HUES6 (cell line): ENCODE results near the gene HOXC11.

Source experiments
- H3K27ac ChIP-seq: 2 replicates; pipeline ENCODE4 v1.7.0; 2013; ENCODE audit warnings: low read depth, mild to moderate bottlenecking, low read length, inconsistent platforms
- H3K27me3 ChIP-seq: 2 replicates; pipeline ENCODE4 v1.6.1; 2013; ENCODE audit warnings: low read length; ENCODE audit not compliant: control insufficient read depth, insufficient read depth
- H3K36me3 ChIP-seq: 2 replicates; pipeline ENCODE4 v1.6.1; 2013; ENCODE audit warnings: low read length; ENCODE audit not compliant: control insufficient read depth, insufficient read depth
- H3K4me1 ChIP-seq: 2 replicates; pipeline ENCODE4 v1.6.1; 2013; ENCODE audit warnings: low read length; ENCODE audit not compliant: control insufficient read depth, insufficient read depth
- H3K4me3 ChIP-seq: 2 replicates; pipeline ENCODE4 v1.5.1; 2013; ENCODE audit warnings: low read depth, low read length
- H3K9ac ChIP-seq: one replicate; pipeline ENCODE4 v1.6.1; 2013; ENCODE audit warnings: mild to moderate bottlenecking, low read length
- H3K9me3 ChIP-seq: 2 replicates; pipeline ENCODE4 v1.6.1; 2013; ENCODE audit warnings: low read depth, low read length; ENCODE audit not compliant: control insufficient read depth, insufficient read depth

The HOXC11 gene

DNA sequence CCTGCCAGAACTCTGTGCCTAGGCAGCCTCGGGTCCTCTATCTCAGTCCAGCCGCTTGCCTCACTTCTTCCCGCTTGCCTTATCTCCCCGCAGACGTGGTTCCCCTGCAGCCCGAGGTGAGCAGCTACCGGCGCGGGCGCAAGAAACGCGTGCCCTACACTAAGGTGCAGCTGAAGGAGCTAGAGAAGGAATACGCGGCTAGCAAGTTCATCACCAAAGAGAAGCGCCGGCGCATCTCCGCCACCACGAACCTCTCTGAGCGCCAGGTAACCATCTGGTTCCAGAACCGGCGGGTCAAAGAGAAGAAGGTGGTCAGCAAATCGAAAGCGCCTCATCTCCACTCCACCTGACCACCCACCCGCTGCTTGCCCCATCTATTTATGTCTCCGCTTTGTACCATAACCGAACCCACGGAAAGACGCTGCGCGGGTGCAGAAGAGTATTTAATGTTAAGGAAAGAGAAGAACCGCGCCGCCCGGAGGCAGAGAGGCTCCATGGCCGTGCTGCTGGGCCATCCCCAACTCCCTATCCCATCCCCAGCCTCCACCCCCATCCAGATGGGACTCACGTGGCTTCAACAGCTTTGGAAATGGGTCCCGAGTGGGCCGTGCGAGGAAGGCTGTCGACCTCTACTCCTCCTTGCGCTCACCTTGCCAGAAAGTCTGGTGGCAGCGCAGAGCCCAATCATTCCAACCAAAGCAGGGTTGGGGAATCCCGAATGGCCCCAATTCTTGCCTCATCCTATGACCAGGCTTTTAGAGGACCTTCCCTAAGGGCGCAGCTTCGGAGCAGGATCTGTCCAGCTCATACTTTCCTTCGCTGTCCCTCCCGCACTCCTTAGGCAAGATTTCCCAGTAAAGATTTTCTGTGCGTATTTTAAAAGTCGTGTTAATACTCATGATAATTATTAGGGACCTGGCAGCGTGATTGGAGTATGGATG is 27.7 kb upstream of the HOXC11 start:
- Histone ChIP-seq H3K36me3 (no peaks in the 10 kb centered on the region), H3K27me3 (peaks cover 100% of the 10 kb centered on the region), H3K27ac (no peak overlapping the region), H3K9me3 (no peaks in the 10 kb centered on the region), H3K4me1 (0 out of 2 replicates have a peak, but pooled peaks cover 3% of the 10 kb centered on the region), H3K9ac (no peak overlapping the region), H3K4me3 (no peak overlapping the region)

DNA sequence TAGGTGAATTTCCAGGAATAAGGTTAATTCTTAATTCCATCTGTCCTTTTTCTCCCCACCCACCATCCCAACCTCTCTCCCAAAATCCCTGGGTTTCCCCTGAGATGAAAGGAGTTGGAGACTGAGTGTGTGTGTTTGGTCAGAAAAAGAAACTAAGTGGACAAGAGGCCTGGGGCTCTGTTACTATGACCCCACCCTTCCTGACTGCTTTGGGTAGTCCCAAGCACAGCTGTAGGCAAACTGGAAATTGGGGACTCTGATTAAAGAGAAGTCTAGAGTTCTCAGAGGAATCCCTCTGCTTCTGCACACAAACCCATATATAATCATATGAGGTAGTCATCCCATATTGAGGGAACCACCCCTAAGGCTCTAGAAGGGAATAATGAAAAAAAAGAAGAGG is 25.2 kb upstream of the HOXC11 start:
- peaks cover 100% of the 10 kb centered on the region for H3K27me3 ChIP-seq
- no peaks in the 10 kb centered on the region for H3K36me3 ChIP-seq

DNA sequence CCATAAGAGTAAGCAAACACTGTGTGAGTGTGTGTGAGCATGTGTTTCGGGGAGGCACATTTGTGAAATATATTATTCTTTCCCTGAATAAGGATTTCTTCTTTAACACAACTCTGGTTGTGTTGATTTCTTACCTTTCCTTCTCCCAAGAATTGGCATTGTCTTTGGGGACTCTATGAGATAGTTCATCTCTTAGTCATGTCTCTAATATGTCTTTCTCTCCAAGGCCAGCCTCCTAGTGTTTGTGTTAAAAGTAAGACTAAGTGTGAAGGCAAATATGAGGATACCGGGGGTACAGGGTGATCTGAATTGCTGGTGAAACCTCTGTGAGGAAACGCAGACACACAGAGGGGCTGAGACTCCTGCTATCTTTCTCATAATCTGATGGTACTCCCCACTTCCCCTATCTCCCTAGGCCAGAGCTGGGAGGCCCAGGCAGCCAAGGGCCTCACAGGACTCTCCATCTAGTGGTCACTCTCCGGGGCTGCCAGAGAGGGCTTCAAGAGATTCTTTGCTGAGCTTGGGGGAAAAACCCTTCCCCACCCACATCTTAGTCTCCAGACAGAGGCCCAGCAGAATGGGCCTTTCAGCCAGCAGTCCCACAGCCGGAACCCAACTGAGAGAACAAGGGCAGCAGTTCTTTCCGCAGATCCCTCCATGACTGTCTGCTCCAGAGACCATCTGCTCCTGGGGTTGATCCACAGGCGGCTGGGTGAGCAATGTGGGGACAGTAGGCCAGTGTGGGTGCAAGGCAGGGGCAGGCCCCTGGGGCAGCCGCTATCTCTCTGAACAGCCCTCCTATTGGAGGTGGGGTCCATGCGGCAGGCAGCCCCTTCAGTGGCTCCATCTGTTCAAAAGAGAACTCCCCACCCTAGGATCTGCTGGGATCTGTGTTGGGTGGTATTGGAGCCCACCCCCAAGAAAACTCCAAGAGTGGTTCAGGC is 24.0 kb upstream of the HOXC11 start:
- no peaks in the 10 kb centered on the region for H3K9me3 ChIP-seq
- H3K27me3 ChIP-seq: peaks cover 100% of the 10 kb centered on the region
- no peak overlapping the region for H3K27ac ChIP-seq
- peaks cover 3% of the 10 kb centered on the region; the same call in 1 of the 2 replicates for H3K4me1 ChIP-seq
- no peak overlapping the region for H3K9ac ChIP-seq
- H3K36me3 ChIP-seq: no peaks in the 10 kb centered on the region
- no peak overlapping the region for H3K4me3 ChIP-seq

More for the DNA sequence above, 25.2 kb upstream of the HOXC11 start:
- no peak overlapping the region for H3K4me3 ChIP-seq
- H3K4me1 ChIP-seq: 0 out of 2 replicates have a peak, but pooled peaks cover 3% of the 10 kb centered on the region
- no peaks in the 10 kb centered on the region for H3K9me3 ChIP-seq
- no peak overlapping the region for H3K9ac ChIP-seq
- no peak overlapping the region for H3K27ac ChIP-seq

DNA sequence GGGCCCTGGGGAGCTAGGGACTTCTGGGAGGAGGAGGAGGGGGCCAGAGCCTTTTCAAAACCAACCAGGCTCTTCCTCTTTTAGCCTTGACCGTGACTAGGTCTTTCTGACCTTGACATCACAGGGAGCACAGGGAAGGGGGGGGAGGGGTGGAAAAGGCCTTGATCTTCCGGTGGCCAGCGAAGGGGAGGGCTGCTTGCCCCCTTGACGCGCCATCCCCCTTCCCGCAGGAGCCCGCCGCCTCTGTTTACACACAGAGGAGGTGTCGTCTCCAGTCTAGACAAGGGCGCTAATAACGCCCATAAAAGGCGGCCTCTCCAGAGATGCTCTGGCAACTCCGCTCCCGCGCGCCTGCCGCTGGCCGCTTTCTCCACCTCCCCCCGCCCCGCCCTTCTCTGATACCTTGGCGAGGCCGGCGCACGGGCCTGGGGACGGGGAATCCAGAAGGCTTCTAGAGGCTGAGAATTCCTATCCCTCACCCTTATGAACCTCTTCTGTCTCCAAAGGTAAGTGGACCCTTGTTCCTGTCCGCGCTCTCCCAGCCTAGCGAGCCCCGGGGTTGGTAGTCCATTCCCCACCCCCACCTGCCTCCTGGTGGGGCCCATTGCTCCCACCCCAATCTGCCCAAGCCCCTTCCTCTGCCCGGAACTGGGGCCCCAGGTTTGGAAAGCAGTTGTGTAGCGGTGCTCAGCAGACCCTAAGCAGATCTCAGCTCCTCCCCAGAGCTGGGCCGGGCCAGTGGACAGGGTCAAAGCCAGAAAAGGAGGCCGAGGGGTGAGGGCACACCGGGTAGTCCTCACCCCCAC is 23.1 kb upstream of the HOXC11 start:
- H3K9me3 ChIP-seq: no peaks in the 10 kb centered on the region
- H3K36me3 ChIP-seq: no peaks in the 10 kb centered on the region
- no peak overlapping the region for H3K9ac ChIP-seq
- peaks cover 3% of the 10 kb centered on the region; the same call in 1 of the 2 replicates for H3K4me1 ChIP-seq
- no peak overlapping the region for H3K27ac ChIP-seq
- no peak overlapping the region for H3K4me3 ChIP-seq
- H3K27me3 ChIP-seq: peaks cover 100% of the 10 kb centered on the region

DNA sequence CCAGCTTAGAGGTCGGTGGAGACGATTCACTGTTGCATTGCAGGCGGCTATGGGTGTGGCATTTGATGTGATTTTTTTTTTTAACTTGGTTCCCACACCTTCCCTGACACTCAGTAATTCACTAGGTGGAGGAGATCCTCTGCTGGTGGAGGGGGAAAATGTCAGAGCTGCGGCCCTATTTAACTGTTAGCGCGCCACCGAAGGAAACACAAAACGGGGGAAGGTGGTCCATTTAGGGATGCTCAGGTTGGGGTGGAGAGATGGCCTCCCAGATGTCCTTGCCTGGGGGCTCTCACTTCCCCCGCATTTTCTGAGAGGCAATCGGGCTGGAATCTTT is 22.5 kb upstream of the HOXC11 start:
- no peak overlapping the region for H3K4me3 ChIP-seq
- H3K4me1 ChIP-seq: peaks cover 3% of the 10 kb centered on the region; the same call in 1 of the 2 replicates
- no peaks in the 10 kb centered on the region for H3K36me3 ChIP-seq
- no peaks in the 10 kb centered on the region for H3K9me3 ChIP-seq
- no peak overlapping the region for H3K27ac ChIP-seq
- H3K9ac ChIP-seq: no peak overlapping the region
- peaks cover 100% of the 10 kb centered on the region for H3K27me3 ChIP-seq

DNA sequence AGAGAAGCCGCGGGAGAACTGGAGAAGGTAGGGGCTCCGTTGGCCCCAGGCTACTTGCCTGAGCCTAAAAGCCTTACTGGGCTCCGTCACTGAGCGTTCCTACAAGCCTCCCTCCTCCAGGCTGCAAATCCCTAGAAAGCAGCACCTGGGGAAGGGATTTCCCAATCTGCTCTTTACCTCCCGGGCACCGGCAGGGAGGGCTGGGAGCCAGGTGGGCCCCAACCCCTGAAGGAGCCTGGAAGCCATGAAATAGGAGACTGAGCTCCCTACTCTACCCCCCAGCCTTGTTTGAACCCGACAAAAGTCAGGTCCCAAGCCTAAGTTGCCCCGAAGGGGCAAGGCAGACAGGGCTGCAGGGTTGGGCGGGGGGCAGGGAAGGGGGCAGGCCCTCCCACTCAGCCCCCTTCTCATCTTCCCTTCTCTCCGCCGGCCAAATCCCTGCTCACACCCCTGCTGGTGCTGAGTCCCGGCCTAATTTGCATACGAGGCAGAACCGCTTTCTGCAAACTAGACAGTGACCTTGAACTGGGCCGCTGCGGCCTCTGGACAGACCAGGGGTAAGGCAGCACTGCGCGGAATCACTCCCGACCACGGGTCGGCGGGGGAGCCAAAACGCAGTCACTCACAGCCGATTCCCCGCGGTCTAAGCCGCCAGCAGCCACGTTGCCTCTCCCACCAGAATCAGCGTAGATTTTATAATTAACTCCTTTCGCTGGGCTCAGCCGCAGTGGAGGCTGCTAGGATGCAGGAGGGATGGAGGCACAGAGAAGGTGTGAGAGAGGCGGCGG is 21.9 kb upstream of the HOXC11 start:
- Histone ChIP-seq H3K27ac (no peak overlapping the region), H3K27me3 (peaks cover 100% of the 10 kb centered on the region), H3K4me1 (peaks cover 3% of the 10 kb centered on the region; the same call in 1 of the 2 replicates), H3K36me3 (no peaks in the 10 kb centered on the region), H3K9me3 (no peaks in the 10 kb centered on the region), H3K4me3 (no peak overlapping the region), H3K9ac (no peak overlapping the region)

DNA sequence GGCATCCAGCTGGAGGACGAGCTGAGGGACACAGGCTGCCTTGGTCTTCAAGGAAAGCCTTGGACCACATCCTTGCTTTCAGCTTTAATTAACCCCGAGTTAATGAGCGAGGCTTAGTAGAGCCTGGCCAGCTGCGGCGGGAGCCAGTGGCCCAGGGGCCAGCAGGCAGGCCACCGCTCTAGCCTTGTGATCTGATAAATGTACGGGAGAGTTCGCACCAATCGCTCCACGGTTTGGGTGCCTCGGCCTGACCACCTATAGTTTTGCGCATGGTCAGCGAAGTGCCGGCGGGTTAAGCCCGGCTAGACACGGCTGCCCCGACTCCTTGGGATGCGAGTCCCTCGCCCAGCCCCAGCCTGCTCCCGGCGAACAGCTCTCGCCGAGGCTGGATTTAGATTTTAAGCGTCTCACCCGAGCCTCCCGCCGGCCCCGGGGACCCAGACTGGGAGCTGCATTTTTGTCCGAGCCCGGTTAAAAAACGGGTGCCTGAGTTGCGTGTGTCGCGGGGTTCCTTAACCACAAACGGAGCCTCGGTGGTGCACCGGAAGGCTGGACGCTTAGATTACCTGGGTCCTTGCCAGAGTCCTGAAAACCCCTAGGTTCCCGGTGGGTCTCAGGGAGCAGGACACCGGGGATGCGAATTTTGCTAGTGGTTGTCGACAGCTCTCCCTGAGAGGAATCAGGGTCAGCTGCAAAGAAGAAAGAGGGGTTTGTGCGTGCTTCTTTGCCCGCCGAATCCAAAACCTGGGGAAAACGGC is 21.2 kb upstream of the HOXC11 start:
- H3K4me1 ChIP-seq: peaks cover 3% of the 10 kb centered on the region; the same call in 1 of the 2 replicates
- H3K4me3 ChIP-seq: no peak overlapping the region
- H3K36me3 ChIP-seq: no peaks in the 10 kb centered on the region
- H3K9me3 ChIP-seq: no peaks in the 10 kb centered on the region
- no peak overlapping the region for H3K27ac ChIP-seq
- H3K27me3 ChIP-seq: peaks cover 100% of the 10 kb centered on the region
- H3K9ac ChIP-seq: no peak overlapping the region

DNA sequence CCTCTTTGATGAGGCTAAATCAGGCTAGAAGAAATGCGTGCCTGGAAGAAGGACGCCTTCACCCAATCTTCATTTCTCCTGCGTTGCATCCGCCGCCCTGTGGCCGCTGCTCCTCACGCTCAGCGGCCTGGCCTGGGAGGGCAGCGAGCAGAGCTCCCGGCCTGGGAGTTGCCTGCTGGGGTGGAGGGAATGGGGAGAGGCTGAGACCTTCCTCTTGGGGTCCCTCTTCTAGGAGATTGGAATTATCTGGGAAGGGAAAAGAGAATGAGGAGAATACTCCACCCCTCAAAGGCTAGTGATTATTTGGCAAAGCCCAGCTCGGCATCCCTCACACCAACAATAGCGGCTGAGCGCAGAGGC is 20.6 kb upstream of the HOXC11 start:
- no peak overlapping the region for H3K27ac ChIP-seq
- peaks cover 100% of the 10 kb centered on the region for H3K27me3 ChIP-seq
- no peaks in the 10 kb centered on the region for H3K9me3 ChIP-seq
- H3K4me1 ChIP-seq: peaks cover 3% of the 10 kb centered on the region; the same call in 1 of the 2 replicates
- H3K4me3 ChIP-seq: no peak overlapping the region
- no peak overlapping the region for H3K9ac ChIP-seq
- no peaks in the 10 kb centered on the region for H3K36me3 ChIP-seq

DNA sequence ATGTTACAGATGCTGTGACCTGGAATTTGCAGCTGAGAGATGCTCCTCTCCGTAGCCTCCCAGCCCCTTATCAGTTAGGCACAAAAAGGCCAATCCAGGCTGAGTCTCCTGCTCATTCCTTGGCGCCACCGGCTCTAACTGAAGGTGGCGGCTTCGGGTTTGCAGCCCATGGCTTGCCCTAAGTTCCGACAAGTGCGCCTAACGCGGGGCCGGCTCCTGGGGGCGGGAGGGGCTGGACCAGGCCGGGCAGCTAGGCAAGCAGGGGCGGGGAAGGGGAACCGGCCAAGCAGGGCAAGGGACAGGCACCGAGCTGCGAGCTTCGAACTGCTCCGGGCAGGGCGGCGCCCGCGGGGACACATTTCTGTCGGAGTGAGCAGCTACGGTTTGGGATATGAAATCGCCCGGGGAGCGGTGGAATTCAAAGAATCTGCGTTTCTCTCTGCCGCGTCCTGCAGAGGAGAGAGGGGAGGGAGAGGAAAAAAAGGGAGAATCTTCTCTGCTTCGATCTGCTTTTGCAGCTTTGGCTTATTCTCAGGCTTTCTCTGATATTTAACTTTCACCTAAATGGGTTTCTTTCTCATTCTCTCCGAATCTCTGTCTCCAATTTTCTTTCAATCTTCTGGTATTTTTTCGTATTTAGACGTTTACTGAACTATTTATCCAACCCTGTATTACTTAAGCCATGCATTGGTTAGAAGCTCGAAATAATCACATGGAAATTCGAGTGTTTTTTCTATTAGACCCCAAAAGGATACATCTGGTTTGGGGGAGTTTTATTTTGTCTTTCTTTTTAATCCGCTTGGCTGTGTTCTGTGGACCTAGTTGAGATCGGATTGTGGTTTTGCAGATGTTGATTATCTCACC is 19.8 kb upstream of the HOXC11 start:
- no peak overlapping the region for H3K9ac ChIP-seq
- H3K4me3 ChIP-seq: no peak overlapping the region
- H3K36me3 ChIP-seq: no peaks in the 10 kb centered on the region
- no peaks in the 10 kb centered on the region for H3K9me3 ChIP-seq
- H3K4me1 ChIP-seq: peaks cover 3% of the 10 kb centered on the region; the same call in 1 of the 2 replicates
- no peak overlapping the region for H3K27ac ChIP-seq
- H3K27me3 ChIP-seq: peaks cover 100% of the 10 kb centered on the region
